ENCODE measurements around the gene ZDHHC14. TPM values are rescaled to one million over a fixed set of nuclear protein-coding genes. Genes with fewer than 3 reads are reported as not detected.

The ZDHHC14 gene
- total RNA-seq, 1 donor from 2014 or later: 5.1 TPM

DNA sequence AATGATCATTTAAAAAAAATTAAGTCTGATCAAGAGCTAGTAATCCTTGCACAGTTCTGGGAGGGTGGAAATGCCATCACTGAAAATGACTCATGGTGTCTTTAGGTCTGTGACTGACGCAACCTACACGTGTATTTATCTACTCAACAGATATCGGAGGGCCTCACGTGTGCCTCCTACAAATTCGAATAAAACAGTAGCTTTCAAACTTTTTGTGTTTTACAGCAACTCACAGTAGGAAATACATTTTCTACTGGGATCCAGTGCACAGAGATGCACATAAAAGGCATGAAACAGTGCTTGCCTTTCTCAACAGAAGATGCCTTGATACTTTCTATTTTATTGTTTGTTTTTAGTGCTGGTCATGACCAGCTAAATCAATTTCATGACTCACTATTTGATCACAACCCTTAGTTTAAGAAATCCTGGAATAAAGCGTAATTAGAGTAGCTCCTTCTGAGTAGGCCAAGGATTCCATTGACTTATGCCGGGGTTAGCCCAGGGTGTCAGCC lies 232.1 kb downstream of the ZDHHC14 start:
- TF ChIP-seq, protein P1, sequence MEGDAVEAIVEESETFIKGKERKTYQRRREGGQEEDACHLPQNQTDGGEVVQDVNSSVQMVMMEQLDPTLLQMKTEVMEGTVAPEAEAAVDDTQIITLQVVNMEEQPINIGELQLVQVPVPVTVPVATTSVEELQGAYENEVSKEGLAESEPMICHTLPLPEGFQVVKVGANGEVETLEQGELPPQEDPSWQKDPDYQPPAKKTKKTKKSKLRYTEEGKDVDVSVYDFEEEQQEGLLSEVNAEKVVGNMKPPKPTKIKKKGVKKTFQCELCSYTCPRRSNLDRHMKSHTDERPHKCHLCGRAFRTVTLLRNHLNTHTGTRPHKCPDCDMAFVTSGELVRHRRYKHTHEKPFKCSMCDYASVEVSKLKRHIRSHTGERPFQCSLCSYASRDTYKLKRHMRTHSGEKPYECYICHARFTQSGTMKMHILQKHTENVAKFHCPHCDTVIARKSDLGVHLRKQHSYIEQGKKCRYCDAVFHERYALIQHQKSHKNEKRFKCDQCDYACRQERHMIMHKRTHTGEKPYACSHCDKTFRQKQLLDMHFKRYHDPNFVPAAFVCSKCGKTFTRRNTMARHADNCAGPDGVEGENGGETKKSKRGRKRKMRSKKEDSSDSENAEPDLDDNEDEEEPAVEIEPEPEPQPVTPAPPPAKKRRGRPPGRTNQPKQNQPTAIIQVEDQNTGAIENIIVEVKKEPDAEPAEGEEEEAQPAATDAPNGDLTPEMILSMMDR (IDR thresholded peaks at IDR 0.05; ENCODE audit: partially characterized antibody, unreplicated experiment): no peak
- H3K27me3 Mint-ChIP-seq (ENCODE audit: unreplicated experiment): peaks cover 6% of the 10 kb centered on the region
- H3K4me3 Mint-ChIP-seq (ENCODE audit: unreplicated experiment): no peak overlapping the region
- no peak for DNase-seq
- no peaks in the 10 kb centered on the region for H3K36me3 Mint-ChIP-seq (ENCODE audit: unreplicated experiment)
- no peaks in the 10 kb centered on the region for H3K9me3 Mint-ChIP-seq (ENCODE audit: unreplicated experiment)
- no peak overlapping the region for H3K27ac Mint-ChIP-seq (ENCODE audit: unreplicated experiment)
- no peaks in the 10 kb centered on the region for H3K4me1 Mint-ChIP-seq (ENCODE audit: low read depth, unreplicated experiment)

DNA sequence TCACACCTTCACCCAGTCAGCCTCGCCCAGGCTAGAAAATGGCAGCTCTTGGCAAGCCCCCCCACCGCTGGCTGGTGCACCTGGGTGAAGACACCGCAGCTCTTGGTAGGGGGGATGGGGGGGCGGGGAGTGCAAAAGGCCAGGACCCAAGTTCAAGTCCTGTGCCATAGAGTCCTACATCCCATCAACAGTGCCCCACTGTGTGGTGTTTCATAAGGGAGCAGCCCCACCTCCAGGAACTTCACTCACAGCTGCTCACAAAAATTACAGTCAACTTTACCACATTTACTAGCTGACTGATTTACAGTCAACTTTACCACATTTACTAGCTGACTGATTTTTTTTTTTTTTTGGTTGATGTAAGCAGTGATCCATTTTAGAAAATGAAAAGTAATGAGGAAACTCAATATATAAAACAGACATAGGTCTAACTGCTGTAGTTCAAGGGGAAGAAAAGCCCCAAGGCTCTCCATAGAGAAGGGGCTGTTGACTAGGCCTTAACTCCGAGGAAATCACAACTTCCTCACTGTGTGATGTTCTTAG lies 233.1 kb downstream of the ZDHHC14 start:
- Mint-ChIP-seq H3K9me3 (ENCODE audit: unreplicated experiment) (no peaks in the 10 kb centered on the region), H3K4me3 (ENCODE audit: unreplicated experiment) (no peak overlapping the region)

DNA sequence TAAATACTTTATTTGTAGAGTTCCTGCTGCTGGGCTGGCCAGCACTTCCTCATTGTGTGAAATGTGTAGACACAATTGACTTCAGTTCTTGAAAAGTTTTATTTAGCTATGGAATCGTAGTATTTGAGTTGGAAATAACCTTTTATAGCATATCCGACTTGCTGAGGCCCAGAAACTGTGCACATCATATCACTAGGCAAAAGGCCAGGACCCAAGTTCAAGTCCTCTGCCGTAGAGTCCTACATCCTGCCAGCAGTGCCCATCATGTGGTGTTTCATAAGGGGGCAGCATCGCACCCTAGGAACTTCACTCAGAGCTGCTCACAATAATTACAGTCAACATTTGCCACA lies 234.4 kb downstream of the ZDHHC14 start:
- TF ChIP-seq, protein P1 (IDR thresholded peaks at IDR 0.05; ENCODE audit: partially characterized antibody, unreplicated experiment): no peak
- Mint-ChIP-seq H3K4me3 (ENCODE audit: unreplicated experiment) (no peak overlapping the region), H3K9me3 (ENCODE audit: unreplicated experiment) (no peaks in the 10 kb centered on the region), H3K27ac (ENCODE audit: unreplicated experiment) (no peak overlapping the region), H3K36me3 (ENCODE audit: unreplicated experiment) (no peaks in the 10 kb centered on the region), H3K4me1 (ENCODE audit: low read depth, unreplicated experiment) (no peaks in the 10 kb centered on the region), H3K27me3 (ENCODE audit: unreplicated experiment) (peaks cover 3% of the 10 kb centered on the region)
- no peak for DNase-seq

More for the DNA sequence above, 233.1 kb downstream of the ZDHHC14 start:
- no peak for DNase-seq
- TF ChIP-seq, protein P1 (IDR thresholded peaks at IDR 0.05; ENCODE audit: partially characterized antibody, unreplicated experiment): no peak
- peaks cover 4% of the 10 kb centered on the region for H3K27me3 Mint-ChIP-seq (ENCODE audit: unreplicated experiment)
- no peaks in the 10 kb centered on the region for H3K4me1 Mint-ChIP-seq (ENCODE audit: low read depth, unreplicated experiment)
- H3K36me3 Mint-ChIP-seq (ENCODE audit: unreplicated experiment): no peaks in the 10 kb centered on the region
- H3K27ac Mint-ChIP-seq (ENCODE audit: unreplicated experiment): no peak overlapping the region

DNA sequence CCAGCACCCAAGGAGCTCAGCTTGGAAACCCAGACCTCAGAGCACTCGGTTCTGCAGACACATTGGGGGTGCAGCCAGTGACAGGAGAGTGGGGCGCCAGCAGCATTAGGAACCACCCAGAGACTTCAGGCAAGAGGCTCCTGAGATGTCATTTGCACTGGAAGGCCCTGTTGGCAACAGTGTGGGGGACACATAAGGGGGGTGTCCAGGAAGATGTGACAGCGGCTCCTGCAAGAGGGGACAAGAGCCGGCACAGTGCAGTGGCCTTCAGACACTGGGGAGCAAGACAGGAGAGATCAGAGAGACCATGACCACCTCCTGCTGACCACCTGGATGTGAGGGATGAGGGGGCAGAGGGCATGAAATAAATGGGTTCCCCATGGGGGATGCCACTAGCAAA lies 235.0 kb downstream of the ZDHHC14 start:
- no peak for DNase-seq
- Mint-ChIP-seq H3K27me3 (ENCODE audit: unreplicated experiment) (peaks cover 3% of the 10 kb centered on the region), H3K36me3 (ENCODE audit: unreplicated experiment) (no peaks in the 10 kb centered on the region), H3K4me1 (ENCODE audit: low read depth, unreplicated experiment) (no peaks in the 10 kb centered on the region), H3K4me3 (ENCODE audit: unreplicated experiment) (no peak overlapping the region), H3K27ac (ENCODE audit: unreplicated experiment) (no peak overlapping the region), H3K9me3 (ENCODE audit: unreplicated experiment) (no peaks in the 10 kb centered on the region)
- TF ChIP-seq, protein P1 (IDR thresholded peaks at IDR 0.05; ENCODE audit: partially characterized antibody, unreplicated experiment): no peak

DNA sequence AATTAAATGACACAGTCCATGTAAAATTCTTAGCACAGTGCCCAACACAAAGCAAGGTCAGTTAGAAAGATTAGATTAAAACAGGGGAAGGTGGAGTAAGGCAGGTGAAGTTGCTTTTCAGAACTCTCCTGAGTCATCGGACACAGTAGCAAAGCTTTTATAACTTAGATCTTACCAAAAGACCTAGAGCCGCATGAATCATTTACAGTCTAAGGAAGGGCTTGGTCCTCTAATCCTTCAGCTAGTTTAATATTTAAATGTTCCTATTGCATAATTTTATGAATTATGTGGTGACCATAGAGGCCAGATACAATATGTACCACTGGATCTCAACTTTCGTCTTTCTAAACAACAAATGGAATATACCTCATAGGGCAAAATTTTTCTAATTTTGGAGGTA lies 240.0 kb downstream of the ZDHHC14 start:
- TF ChIP-seq, protein P1 (IDR thresholded peaks at IDR 0.05; ENCODE audit: partially characterized antibody, unreplicated experiment): no peak

More for the DNA sequence above, 240.0 kb downstream of the ZDHHC14 start:
- Mint-ChIP-seq H3K27me3 (ENCODE audit: unreplicated experiment) (no peaks in the 10 kb centered on the region), H3K4me1 (ENCODE audit: low read depth, unreplicated experiment) (no peaks in the 10 kb centered on the region), H3K27ac (ENCODE audit: unreplicated experiment) (no peak overlapping the region), H3K36me3 (ENCODE audit: unreplicated experiment) (no peaks in the 10 kb centered on the region), H3K4me3 (ENCODE audit: unreplicated experiment) (no peak overlapping the region), H3K9me3 (ENCODE audit: unreplicated experiment) (no peaks in the 10 kb centered on the region)
- no peak for DNase-seq

All from glutamatergic neuron (in vitro differentiated cells).